H54 (cell line): ENCODE data around the gene CCDC152.
A peak's percentile ranks its signal among the peaks of the same experiment; 100 is the strongest.
"Not testable (repeated sequence)": the region's sequence is repeated elsewhere in the genome, so short reads cannot be mapped to it uniquely, and the experiment has no call there.

Experiments
- DNase-seq: peaks from one replicate; pipeline ENCODE4 v3.0.0; 2011; ENCODE audit warnings: low spot score, mixed read lengths; ENCODE audit not compliant: insufficient read length
- FAIRE-seq: peaks from 3 replicates; lab custom pipeline; 2011; peaks lifted over from hg19 to GRCh38; lab: Jason Lieb, UNC
- POLR2A ChIP-seq: IDR thresholded peaks from 2 replicates; pipeline ENCODE4 v1.6.1; 2011; ENCODE audit warnings: low read depth, mild to moderate bottlenecking, low read length

CCDC152 gene

GRCh38 chr5:42839196-42839595 is 82.6 kb downstream of the CCDC152 start:
- no peak for FAIRE-seq
- DNase-seq: no peak

DNA sequence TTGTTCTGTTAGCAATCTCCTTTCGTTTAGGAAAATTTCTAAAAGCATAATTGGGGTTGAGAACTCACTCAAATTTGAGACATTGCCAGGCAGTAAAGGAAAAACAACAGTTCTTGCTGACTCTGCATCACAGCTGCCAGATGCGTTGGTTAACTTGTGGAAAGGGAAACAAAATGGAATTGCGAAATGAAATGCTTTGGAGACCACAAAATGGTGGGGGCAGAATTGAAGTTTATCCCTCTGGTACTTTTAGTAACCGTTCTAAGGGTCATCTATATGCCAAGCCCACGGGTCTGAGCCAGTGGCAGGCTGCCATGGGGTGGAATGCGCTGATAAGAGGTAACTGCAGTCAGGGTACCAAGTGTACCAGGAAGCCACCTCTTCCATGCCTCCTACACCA is 83.7 kb downstream of the CCDC152 start:
- no peak for FAIRE-seq

More at GRCh38 chr5:42839196-42839595, 82.6 kb downstream of the CCDC152 start:
- no peak for TF ChIP-seq POLR2A

GRCh38 chr5:42840842-42841567 is 84.4 kb downstream of the CCDC152 start:
- FAIRE-seq: no peak
- no peak for DNase-seq
- no peak for TF ChIP-seq POLR2A

More for the DNA sequence above, 83.7 kb downstream of the CCDC152 start:
- DNase-seq: no peak
- TF ChIP-seq POLR2A: no peak

DNA sequence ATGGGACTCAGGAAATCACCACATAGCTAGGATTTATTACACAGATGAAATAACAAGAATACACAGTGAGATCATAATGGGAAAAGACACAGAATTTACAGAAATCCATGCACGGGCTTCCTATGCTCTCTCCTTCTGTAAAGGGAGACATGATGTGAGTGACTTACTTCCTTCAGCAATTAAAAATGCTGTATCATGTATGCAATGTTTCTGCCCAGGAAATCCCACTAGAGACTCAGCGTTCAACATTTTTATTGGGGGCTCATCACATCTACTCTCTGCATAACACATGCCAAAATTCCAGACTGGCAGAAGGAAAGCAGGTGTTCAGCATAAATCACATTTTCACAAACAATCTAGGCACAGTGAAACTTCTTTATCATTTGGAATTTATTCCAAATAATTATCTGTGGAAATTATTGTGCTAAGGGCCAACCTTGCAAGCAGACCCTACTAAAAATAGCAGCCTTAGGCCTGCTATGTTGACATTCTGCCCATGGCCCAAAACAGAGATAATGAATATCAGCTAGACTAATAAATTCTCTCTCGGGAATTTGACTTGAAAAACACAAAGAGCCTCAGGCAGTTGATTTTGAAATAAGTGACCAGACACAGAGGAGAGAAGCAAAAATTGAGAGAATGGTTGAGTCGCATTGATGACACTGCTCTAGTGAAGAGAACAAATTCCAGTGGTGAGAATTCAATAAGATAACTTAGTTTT is 86.5 kb downstream of the CCDC152 start:
- FAIRE-seq: no peak

GRCh38 chr5:42843675-42844292 is 87.2 kb downstream of the CCDC152 start:
- no peak for TF ChIP-seq POLR2A
- DNase-seq (no peak), FAIRE-seq (no peak)

More for the DNA sequence above, 86.5 kb downstream of the CCDC152 start:
- DNase-seq: no peak
- TF ChIP-seq POLR2A: no peak

DNA sequence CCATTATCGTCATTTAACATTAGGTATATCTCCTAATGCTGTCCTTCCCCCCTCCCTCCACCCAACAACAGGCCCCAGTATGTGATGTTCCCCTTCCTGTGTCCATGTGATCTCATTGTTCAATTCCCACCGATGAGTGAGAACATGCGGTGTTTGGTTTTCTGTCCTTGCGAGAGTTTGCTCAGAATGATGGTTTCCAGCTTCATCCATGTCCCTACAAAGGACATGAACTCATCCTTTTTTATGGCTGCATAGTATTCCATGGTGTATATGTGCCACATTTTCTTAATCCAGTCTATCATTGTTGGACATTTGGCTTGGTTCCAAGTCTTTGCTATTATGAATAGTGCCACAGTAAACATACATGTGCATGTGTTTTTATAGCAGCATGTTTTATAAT is 87.8 kb downstream of the CCDC152 start:
- FAIRE-seq: not testable (repeated sequence)

GRCh38 chr5:42848545-42848944 is 91.9 kb downstream of the CCDC152 start:
- no peak for TF ChIP-seq POLR2A
- DNase-seq: no peak
- no peak for FAIRE-seq

More for the DNA sequence above, 87.8 kb downstream of the CCDC152 start:
- DNase-seq: not testable (repeated sequence)

DNA sequence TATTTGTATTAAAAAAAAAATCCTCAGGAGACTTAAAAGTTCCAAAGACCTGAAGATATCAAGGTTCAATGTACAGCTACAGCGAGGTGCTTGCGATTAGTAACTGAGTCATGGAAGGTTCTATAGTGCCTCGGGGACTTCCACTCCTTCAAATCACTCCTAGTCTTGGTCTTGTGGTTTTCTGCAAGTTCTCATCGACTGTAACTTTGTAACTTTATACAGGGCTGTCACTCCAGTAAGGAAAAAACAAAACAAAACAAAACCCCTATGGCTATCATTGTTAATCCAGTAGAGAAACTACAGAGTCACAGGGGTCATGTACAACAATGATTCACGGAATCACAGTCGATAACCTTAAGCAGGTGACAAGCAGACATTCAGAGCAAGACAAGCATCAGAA is 94.9 kb downstream of the CCDC152 start:
- DNase-seq (no peak), FAIRE-seq (peak; percentile 60)
- no peak for TF ChIP-seq POLR2A
